HG02981 (cell line): ENCODE measurements around the gene FGD6.
"Not testable (repeated sequence)": the region's sequence is repeated elsewhere in the genome, so short reads cannot be mapped to it uniquely, and the experiment has no call there.

Experiments
- ATAC-seq: cut with Tn5 transposase; IDR thresholded peaks from one replicate; pipeline ENCODE4 v1.9.1; 2021; ENCODE audit warnings: mild to moderate bottlenecking, moderate library complexity; ENCODE audit not compliant: unreplicated experiment

The FGD6 gene

DNA sequence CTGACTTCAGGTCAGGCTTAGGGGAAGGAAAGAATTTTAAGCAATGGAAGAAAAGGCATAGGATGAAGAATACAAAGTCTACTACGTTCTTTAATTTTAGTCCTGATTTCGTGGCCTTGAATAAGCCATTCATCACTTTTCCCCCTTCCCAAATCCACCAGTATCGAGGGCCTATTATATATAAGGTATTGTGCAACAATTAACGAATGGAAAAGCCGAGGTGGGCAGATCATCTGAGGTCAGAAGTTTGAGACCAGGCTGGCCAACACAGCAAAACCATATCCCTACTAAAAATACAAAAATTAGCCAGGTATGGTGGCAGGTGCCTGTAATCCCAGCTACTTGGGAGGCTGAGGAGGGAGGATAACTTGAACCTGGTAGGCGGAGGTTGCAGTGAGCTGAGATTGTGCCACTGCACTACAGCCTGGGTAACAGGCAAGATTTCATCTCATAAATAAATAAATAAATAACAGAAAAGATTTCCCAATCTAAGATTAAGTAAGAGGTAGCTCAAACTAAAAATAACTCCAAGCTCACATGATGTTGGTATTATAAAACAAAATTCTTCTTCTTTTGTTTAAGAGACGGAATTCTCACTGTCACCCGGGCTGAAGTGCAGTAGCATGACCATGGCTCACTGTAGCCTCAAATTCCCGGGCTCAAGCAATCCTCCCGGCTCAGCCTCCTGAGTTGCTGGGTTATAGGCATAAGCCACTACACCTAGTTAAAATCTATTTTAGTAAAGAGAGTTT is 85.5 kb downstream of the FGD6 start:
- ATAC-seq = no peak

- ATAC-seq = no peak
Observed at GRCh38 chr12:95130096-95130495, 87.2 kb downstream of the FGD6 start.

GRCh38 chr12:95129115-95129514 is 88.2 kb downstream of the FGD6 start:
- no peak for ATAC-seq

DNA sequence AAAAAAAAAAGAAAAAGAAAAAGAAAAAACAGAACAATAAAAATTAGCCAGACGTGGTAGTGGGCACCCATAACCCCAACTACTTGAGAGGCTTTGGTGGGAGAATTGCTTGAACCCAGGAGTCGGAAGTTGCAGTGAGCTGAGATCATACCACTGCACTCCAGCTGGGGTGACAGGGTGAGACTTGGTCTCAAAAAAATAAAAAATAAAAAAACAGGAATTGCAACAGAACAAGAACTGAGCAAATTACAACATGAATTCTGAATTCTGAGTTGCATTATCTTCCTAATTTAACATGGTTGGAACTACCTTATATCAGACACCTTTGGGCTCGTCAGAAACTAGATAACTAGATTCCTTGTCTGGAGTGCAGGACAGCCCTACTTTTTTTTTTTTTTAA is 90.5 kb downstream of the FGD6 start:
- no peak for ATAC-seq

GRCh38 chr12:95126076-95126475 is 91.2 kb downstream of the FGD6 start:
- no peak for ATAC-seq

DNA sequence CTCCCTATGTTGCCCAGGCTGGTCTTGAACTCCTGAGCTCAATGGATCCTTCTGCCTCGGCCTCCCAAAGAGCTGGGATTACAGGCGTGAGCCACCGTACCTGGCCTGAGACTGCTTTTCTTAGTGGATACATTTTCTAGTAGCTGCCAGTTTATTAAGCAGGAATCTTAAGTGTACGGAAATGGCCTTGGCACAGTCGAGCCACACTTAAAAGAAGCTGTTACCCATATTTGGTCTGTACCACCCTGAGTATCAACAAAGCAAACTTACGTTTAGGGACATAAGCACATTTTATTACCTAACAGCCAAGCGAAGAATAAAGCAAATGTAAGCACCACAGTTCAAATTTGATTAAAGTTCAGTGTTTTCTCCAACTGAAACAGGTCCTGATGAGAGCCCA is 93.2 kb downstream of the FGD6 start:
- ATAC-seq = no peak

- ATAC-seq = no peak
Observed at GRCh38 chr12:95118788-95119179, 98.5 kb downstream of the FGD6 start.

GRCh38 chr12:95118138-95118787 is 99.0 kb downstream of the FGD6 start:
- ATAC-seq = no peak

GRCh38 chr12:95117178-95117599 is 100.1 kb downstream of the FGD6 start:
- ATAC-seq = peak; percentile 63

- peak; percentile 52 for ATAC-seq
Observed at GRCh38 chr12:95116773-95117172, 100.5 kb downstream of the FGD6 start.

- no peak for ATAC-seq
Observed at GRCh38 chr12:95116341-95116740, 100.9 kb downstream of the FGD6 start.

DNA sequence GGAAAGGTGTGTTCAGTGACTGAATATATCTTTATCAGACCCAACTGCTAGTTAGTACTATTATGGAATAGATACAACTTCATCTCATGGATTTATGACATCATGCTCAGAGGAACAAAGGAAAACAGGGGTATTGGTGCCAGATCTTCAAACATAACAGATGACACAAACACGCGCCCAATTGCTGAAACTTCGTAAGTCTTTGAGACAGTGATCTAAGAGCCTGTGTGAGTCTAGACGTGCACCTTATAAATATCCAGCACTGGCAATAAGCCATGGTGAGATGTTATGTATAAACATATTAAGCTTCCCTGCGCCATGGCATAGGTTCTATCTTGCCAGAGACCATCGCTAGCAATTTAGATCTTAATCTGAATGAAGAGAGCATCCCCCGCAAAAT is 101.6 kb downstream of the FGD6 start:
- no peak for ATAC-seq

GRCh38 chr12:95114766-95115405 is 102.4 kb downstream of the FGD6 start:
- no peak for ATAC-seq

DNA sequence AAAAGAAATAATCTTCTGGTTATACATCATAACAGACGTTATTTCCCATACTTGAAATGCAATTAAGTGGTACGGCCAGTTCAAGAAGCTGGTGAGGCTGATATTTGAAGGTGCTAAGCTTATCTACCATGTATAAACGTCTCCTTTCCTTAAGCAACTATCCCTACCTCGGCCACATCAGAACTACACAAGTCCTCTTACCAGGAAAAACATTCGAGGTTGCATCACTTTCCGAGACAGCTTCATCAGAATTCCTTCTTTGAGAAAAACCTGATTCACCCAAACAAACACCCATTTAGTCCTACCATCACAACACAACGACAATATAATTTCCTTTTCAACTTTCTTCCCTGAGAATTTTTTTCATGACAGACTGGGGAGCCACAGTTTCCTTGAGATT is 109.9 kb downstream of the FGD6 start:
- ATAC-seq = no peak

GRCh38 chr12:95105540-95105939 is 111.7 kb downstream of the FGD6 start:
- no peak for ATAC-seq

DNA sequence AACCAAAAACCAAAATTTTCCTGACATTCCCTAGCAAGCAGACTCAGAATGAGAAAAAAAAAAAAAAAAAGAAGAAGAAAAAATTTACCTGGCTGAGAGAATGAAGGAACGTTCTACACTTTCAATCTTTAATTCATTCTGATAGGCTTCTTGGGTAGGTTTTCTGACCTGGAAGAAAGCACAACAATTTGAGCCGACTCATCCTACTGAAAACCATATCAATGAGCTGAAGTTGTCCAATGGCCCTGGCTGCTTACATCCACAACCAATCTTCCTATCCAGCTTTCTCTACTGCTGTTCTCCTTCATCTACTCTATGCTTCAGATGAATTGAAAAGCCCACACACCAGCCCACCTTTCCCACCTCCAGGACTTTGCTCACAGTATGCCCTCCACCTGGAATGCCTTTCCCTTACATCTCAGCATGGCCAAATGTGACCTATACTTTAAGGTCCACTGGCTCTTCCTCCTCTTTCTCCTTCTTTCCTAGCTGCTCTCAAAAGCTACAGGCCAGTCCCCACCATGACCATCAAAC is 112.3 kb downstream of the FGD6 start:
- ATAC-seq = no peak

DNA sequence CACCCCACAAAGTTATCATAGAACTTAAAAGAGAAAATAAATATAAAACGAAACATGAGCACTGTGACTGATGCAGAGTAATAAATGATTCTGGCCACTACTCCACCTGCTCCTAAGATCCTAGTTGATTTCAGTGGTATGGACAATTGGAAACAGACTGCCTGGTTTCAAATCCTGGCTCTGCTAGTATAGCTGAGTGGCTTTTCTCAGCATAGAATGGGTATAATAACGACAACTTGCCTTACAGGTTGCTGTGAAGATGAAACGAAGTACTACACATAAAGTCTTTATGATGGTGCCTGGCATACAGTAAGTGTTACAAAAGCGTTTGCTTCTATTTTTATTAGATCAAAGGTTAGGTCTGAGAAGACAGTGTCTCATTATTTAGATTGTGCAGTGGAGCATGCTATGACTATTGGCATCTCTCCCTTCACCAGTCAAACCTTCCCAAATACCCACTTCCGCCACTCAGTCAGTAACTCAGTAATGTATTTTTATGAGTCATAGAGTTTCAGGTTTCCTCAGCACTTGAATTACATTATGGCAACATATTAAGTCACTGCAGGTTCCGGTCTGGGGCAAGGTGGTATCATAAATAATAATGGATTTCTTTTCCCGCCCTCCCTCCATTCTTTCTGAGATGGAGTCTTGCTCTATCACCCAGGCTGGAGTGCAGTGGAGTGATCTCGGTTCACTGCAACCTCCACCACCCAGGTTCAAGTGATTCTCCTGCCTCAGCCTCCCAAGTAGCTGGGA is 114.2 kb downstream of the FGD6 start:
- peak; percentile 99 for ATAC-seq

DNA sequence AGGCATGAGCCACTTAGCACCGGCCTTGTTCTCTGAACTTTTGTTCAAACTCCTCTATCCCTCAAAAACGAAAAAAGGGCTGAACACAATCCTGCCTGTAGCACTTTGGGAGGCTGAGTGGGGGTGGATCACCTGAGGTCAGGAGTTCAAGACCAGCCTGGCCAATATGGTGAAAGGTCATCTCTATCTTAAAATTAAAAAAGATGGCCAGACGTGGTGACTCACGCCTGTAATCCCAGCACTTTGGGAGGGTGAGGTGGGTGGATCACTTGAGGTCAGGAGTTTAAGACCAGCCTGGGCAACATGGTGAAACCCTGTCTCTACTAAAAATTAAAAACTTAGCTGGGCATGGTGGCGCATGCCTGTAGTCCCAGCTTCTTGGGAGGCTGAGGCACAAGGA is 115.3 kb downstream of the FGD6 start:
- not testable (repeated sequence) for ATAC-seq

DNA sequence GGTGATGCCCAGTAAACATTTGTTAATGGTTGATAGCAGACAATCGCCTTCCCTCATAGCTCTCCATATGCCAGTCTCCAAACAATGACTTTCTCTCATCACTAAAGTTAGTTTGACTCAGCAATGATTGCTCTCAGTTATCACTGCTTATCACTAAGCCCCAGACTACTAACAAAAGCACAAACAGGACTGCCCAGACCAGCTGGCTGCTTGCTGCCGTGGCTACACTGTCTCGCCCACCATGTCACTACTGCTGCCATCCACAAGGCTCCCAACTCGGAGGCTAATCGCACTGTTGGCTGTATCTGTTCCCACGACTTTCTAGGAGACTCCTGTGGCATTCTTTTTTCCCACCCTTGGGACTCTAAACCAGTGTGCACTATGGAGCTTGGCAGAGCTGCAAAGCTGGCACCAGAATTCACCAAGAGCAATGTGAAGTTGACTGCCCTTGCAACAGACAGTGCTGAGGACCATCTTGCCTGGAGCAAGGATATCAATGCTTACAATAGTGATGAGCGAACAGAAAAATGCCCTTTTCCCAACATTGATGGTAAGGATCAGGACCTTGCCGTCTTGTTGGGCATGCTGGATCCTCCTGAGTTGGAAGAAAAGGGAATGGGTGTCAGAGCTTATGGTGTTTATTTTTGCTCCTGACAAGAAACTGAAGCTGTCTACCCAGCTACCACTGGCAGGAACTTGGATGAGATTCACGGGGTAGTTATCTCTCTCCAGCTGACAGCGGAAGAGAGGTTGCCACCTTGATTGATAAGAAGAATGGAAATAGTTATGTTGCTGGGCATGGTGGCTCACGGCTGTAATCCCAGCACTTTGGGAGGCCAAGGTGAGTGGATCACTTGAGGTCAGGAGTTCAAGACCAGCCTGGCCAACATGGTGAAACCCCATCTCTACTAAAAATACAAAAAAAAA is 116.7 kb downstream of the FGD6 start:
- no peak for ATAC-seq

DNA sequence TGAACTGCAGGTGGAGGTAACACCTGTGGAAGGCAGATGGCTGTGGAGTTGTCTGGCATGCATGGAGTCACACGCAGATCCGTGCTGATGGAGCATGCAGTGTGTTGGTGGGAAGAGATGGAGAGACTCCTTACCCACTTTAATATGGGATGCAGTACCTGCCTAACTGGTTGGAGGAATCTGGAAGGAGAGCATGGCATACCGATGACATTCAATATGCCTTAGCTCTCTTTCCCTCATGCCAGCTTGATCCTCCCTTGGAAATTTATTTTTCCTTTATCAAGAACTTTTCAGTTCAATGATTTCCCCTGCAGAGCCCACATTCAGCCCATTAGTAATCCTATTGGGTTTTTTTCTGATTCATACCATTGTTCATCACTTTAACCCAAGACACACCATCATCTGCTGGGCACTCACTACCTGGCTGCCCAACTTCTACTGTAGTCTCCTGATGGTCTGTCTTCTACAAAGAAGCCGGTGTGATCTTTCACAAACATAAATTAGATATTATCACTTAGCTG is 117.9 kb downstream of the FGD6 start:
- no peak for ATAC-seq
